Measurements from ENCODE around the gene USP47.
A peak's percentile ranks its signal among the peaks of the same experiment; 100 is the strongest.

USP47 gene

GRCh38 chr11:11980841-11981308 is 139.1 kb downstream of the USP47 start:
- no peak overlapping the region for H3K4me3 Mint-ChIP-seq
- H3K4me1 Mint-ChIP-seq = peaks cover 61% of the 10 kb centered on the region
- H3K27me3 Mint-ChIP-seq (ENCODE audit: low read depth) = peaks cover 4% of the 10 kb centered on the region
- no peaks in the 10 kb centered on the region for H3K9me3 Mint-ChIP-seq
- H3K27ac Mint-ChIP-seq = peak overlapping the region in 2 of 3 experiments; percentile 65 to 95
- no peak for TF ChIP-seq CTCF (IDR thresholded peaks at IDR 0.05; ENCODE audit: unreplicated experiment in 3 of 3)
- peaks cover 4% of the 10 kb centered on the region for H3K36me3 Mint-ChIP-seq (ENCODE audit: low read depth)

GRCh38 chr11:11981364-11981763 is 139.6 kb downstream of the USP47 start:
- Mint-ChIP-seq H3K4me1 (peaks cover 56% of the 10 kb centered on the region), H3K27ac (peak overlapping the region in 2 of 3 experiments; percentile 68 to 95), H3K9me3 (no peaks in the 10 kb centered on the region), H3K36me3 (ENCODE audit: low read depth) (peaks cover 4% of the 10 kb centered on the region), H3K4me3 (no peak overlapping the region), H3K27me3 (ENCODE audit: low read depth) (peaks cover 4% of the 10 kb centered on the region)
- no peak for TF ChIP-seq CTCF (IDR thresholded peaks at IDR 0.05; ENCODE audit: unreplicated experiment in 3 of 3)

GRCh38 chr11:11981840-11982239 is 140.1 kb downstream of the USP47 start:
- H3K9me3 Mint-ChIP-seq = no peaks in the 10 kb centered on the region
- peak overlapping the region in 2 of 3 experiments; percentile 68 to 95 for H3K27ac Mint-ChIP-seq
- no peak for TF ChIP-seq CTCF (IDR thresholded peaks at IDR 0.05; ENCODE audit: unreplicated experiment in 3 of 3)
- H3K36me3 Mint-ChIP-seq (ENCODE audit: low read depth) = peaks cover 4% of the 10 kb centered on the region
- H3K4me3 Mint-ChIP-seq = no peak overlapping the region
- peaks cover 52% of the 10 kb centered on the region for H3K4me1 Mint-ChIP-seq
- H3K27me3 Mint-ChIP-seq (ENCODE audit: low read depth) = peaks cover 4% of the 10 kb centered on the region

- Mint-ChIP-seq H3K4me3 (no peak overlapping the region), H3K27me3 (ENCODE audit: low read depth) (peaks cover 4% of the 10 kb centered on the region), H3K4me1 (peaks cover 45% of the 10 kb centered on the region), H3K36me3 (ENCODE audit: low read depth) (no peaks in the 10 kb centered on the region), H3K9me3 (no peaks in the 10 kb centered on the region), H3K27ac (peak overlapping the region in 2 of 3 experiments; percentile 44 to 95)
- TF ChIP-seq CTCF (IDR thresholded peaks at IDR 0.05; ENCODE audit: unreplicated experiment in 3 of 3) = no peak
Observed at GRCh38 chr11:11982461-11982860, 140.7 kb downstream of the USP47 start.

GRCh38 chr11:11982975-11983374 is 141.2 kb downstream of the USP47 start:
- Mint-ChIP-seq H3K4me3 (no peak overlapping the region), H3K36me3 (ENCODE audit: low read depth) (no peaks in the 10 kb centered on the region), H3K27me3 (ENCODE audit: low read depth) (peaks cover 4% of the 10 kb centered on the region), H3K27ac (no peak overlapping the region), H3K9me3 (no peaks in the 10 kb centered on the region), H3K4me1 (peaks cover 40% of the 10 kb centered on the region)
- TF ChIP-seq CTCF (IDR thresholded peaks at IDR 0.05; ENCODE audit: unreplicated experiment in 3 of 3) = no peak

- H3K27me3 Mint-ChIP-seq (ENCODE audit: low read depth) = peaks cover 4% of the 10 kb centered on the region
- no peak overlapping the region for H3K4me3 Mint-ChIP-seq
- H3K27ac Mint-ChIP-seq = no peak overlapping the region
- no peak for TF ChIP-seq CTCF (IDR thresholded peaks at IDR 0.05; ENCODE audit: unreplicated experiment in 3 of 3)
- no peaks in the 10 kb centered on the region for H3K36me3 Mint-ChIP-seq (ENCODE audit: low read depth)
- H3K4me1 Mint-ChIP-seq = peaks cover 36% of the 10 kb centered on the region
- H3K9me3 Mint-ChIP-seq = no peaks in the 10 kb centered on the region
Observed at GRCh38 chr11:11983427-11983826, 141.7 kb downstream of the USP47 start.
